Epithelial cell of esophagus (primary cell): ENCODE measurements around the gene FBP2.

Experiments used
- DNase-seq: peaks from one replicate; pipeline ENCODE4 v3.0.0; 2010; ENCODE audit warnings: low read depth
- H3K4me3 ChIP-seq: 2 replicates; pipeline ENCODE4 v1.5.1; 2011; ENCODE audit warnings: mild to moderate bottlenecking, low read length, control low read depth
- CTCF ChIP-seq: IDR thresholded peaks from 2 replicates; pipeline ENCODE4 v1.5.1; 2011; ENCODE audit warnings: low read depth, mild to moderate bottlenecking, low read length, control low read depth, inconsistent platforms; ENCODE audit not compliant: insufficient read depth; ENCODE audit errors: missing control alignments

FBP2 gene

GRCh38 chr9:94563548-94563947 lies 30.1 kb downstream of the FBP2 start:
- no peak overlapping the region for H3K4me3 ChIP-seq
- DNase-seq: no peak
- no peak for TF ChIP-seq CTCF

GRCh38 chr9:94560237-94560636 lies 33.4 kb downstream of the FBP2 start:
- DNase-seq: no peak
- TF ChIP-seq CTCF: no peak
- H3K4me3 ChIP-seq: no peak overlapping the region

- no peak for DNase-seq
- no peak overlapping the region for H3K4me3 ChIP-seq
- TF ChIP-seq CTCF: no peak
Observed at GRCh38 chr9:94557376-94557775, 36.2 kb downstream of the FBP2 start.

GRCh38 chr9:94554439-94555331 lies 38.9 kb downstream of the FBP2 start, which contains the start of gene PCAT7:
Gene PCAT7, plus strand, starts transcription at chr9:94555083.
- H3K4me3 ChIP-seq: no peak within 1 kb of the TSS
- TF ChIP-seq CTCF: peak; percentile 27
- DNase-seq: peak; percentile 36

GRCh38 chr9:94554078-94554438 lies 39.6 kb downstream of the FBP2 start:
- H3K4me3 ChIP-seq: no peak overlapping the region
- no peak for DNase-seq
- TF ChIP-seq CTCF: no peak

GRCh38 chr9:94553029-94553938 lies 40.3 kb downstream of the FBP2 start:
- DNase-seq: no peak
- no peak for TF ChIP-seq CTCF
- no peak overlapping the region for H3K4me3 ChIP-seq
